Erythroblast (primary cell): ENCODE data around the gene IPO5.

Experiments used
- GATA1 ChIP-seq: IDR thresholded peaks from 2 replicates; pipeline ENCODE4 v1.6.1; 2011; ENCODE audit warnings: low read depth, mild to moderate bottlenecking, control low read depth, low read length, moderate library complexity
- POLR2A ChIP-seq: IDR thresholded peaks from 2 replicates; pipeline ENCODE4 v1.6.1; 2011; ENCODE audit warnings: mild to moderate bottlenecking, low read length

- no peak for TF ChIP-seq POLR2A
- TF ChIP-seq GATA1: no peak
These were observed 117.8 kb downstream of the IPO5 start for GRCh38 chr13:98071316-98071715.
